ENCODE results near the gene GALNT3.

Gene GALNT3

GRCh38 chr2:165793779-165794535, at the start of gene GALNT3:
Gene GALNT3 (minus strand): TSS chr2:165794247. CDS start chr2:165770700, 23,547 bp downstream.
- DNase-seq (ENCODE audit: low read depth): no peak

- no peak for DNase-seq (ENCODE audit: low read depth)
These were observed 49.3 kb upstream of the GALNT3 start for GRCh38 chr2:165843351-165843750.

DNA sequence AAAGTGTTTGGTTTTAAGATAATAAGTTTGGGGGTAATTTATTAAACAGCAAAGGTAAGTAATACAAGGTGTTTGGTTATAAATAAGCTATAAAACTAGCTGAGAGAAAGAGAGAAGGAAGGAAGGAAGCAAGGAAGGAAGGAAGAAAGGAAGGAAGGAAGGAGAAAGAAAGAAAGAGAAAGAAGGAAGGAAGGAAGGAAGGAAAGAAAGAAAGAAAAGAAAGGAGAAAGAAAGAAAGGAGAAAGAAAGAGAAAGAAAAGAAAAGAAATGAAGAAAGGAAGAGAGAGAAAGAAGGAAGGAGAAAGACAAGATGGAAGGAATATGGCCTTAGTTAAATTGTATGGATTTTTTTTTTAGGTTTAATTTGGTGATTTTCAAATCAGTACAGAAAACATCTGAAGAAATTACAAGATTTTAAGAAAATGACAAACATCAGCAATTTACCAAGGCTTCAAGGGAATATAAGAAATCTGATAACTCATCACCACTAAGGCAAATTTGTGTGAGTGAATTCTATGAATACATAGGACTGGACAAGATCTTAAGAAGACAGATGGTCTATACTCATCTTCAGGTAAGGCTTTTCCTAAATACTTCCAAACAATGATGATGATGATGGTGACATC, 46.4 kb upstream of the GALNT3 start:
- DNase-seq (ENCODE audit: low read depth): no peak

DNA sequence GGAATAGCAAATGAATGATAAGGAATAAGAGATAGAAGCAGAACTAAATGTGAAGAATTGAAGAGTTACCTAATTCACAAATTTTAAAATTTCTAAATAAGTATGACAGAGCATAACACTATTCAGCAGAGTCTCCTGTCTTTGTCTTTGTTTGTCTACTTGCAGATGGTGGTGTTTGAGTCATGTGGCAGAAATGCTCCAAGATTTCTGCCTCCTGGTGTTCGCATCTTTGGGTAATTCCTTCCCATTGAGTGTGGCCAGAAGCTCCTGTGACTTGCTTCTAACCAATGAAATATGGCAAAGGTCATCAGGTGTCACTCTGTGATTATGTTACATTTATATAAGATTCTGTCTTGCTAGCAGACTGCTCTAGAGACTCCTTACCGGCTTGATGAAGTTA, 45.6 kb upstream of the GALNT3 start:
- no peak for DNase-seq (ENCODE audit: low read depth)

GRCh38 chr2:165837122-165837521, 43.1 kb upstream of the GALNT3 start:
- DNase-seq (ENCODE audit: low read depth): no peak

- no peak for DNase-seq (ENCODE audit: low read depth)
These were observed 41.3 kb upstream of the GALNT3 start for GRCh38 chr2:165835363-165835762.

DNA sequence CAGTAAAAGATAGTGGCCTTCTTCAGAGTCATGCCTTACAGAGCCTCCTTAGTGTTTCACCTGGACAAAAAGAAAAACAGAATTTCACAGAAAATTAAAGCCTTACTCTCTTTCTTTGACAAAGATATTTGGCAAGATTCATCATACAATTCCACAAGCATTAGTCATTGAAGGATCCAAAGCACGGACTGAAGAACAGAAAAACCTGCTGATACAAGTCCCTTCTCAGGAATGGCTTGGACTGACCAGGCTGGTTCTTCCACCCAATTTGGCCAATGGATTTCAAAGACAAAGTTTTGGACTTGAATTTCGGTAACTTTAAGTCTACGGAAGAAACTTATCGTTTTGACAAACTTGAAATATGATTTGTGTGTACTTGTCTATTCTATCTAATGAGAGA, 39.1 kb upstream of the GALNT3 start:
- DNase-seq (ENCODE audit: low read depth): no peak

DNA sequence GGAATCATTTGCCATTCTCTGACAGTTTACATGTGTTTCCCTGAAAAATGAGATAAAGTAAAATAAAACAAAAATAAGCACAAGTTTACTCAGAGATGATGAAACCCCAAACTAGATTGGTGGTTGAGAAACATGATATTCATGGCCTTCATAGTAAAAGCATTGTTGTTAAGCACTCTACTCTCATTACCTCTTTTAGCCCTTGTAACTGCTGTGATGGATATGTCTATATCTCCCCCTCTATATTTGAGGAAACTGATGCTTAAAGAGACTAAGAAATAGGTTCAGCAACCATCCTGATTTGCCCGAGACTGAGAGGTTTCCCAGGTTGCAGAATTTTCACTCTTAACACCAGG, 33.9 kb upstream of the GALNT3 start:
- DNase-seq (ENCODE audit: low read depth): no peak

DNA sequence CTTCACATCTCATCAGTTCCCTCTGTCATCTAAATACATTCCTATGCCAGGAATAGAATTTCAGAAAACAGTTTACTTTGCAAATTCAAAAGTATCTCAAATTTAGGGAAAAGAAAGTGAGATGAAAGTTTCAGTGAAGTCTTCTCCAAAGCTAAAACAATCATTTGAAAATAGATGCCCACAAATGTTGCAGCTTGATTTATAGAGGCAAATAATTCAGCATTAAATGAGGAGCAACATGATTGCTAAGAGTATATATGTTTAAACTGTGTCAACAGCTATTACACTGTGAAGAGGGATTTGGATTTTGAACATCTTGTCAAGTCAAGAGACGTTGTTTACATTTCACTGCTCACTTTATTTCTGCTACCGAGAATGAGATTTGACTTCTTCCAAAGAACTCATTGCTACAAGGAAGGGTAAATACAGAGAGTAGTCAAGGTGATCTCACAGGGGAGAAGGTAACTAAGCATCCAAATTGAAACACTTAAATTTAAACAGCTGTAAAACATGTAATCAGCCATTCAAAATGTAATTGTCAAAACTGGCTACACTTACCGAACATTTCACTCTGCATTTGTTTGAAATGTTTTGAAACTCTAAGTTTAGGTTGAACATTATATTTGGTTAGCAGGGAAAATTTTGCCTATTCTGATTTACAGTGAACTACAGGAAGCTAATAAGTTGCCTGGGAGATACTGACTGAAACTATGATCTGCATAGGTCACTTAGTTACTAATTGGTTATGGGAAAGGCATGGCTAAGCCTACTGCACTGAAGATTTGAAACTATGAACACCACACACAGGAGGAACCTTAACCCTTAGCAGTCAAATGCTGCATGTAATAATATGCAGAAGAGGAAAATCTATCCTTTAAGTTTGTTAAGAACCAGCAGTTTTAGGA, 33.2 kb upstream of the GALNT3 start:
- no peak for DNase-seq (ENCODE audit: low read depth)

GRCh38 chr2:165825041-165825440, 31.0 kb upstream of the GALNT3 start:
- DNase-seq (ENCODE audit: low read depth): no peak

- DNase-seq (ENCODE audit: low read depth): no peak
These were observed 26.2 kb upstream of the GALNT3 start for GRCh38 chr2:165820296-165820695.

GRCh38 chr2:165818920-165819319, 24.9 kb upstream of the GALNT3 start:
- no peak for DNase-seq (ENCODE audit: low read depth)

DNA sequence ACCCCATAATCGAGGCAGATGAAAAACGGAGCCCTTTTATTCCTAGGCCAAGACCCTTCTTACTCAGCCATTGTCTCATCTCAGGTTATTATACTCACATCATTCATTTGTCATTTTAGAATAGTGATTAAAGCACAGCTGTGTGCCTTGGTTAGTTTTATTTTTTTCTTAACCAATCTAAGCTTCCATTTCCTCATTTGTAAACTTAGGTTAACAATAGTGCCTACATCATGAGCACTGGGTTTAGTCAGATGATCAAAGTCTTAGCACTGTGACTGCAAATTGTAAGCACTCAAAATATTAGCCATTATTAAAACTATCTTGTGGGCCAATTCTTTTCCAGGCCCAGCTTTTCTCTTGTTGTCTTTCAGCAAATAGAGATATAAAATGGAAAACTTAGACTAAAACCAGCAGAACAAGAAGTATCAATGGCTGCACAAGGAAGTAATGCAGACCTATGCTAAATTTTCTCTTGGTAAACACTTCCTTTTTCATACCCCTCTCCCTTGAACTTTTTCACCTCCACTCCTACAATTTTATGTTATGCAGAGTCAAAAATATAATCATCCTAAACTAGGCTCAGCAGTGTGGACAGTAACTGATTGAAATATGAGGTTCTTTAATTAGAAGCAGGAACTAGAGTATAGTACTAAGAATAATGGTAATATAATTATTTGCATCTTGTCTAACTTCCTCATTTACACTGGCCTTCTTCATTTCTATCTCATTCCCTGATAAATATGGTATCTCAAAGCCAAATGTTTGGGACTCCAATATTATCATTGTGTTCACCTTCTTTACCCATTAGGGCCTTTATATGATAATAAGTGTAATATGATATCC, 21.5 kb upstream of the GALNT3 start:
- no peak for DNase-seq (ENCODE audit: low read depth)

DNA sequence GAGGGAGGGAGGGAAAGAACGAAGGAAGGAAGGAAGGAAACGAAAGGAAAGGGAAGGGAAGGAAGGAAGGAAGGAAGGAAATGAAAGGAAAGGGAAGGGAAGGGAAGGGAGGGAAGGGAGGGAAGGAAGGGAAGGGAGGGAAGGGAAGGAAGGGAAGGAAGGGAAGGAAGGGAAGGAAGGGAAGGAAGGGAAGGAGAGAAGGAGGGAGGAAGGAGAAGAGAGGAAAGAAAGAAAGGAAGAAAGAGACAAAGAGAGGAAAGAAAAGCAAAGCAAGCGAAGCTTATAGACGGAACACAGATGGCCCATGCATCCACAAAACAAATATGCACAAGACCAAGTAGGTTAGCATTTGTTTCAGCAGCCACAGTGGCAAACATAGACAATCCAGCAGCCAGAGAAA, 20.4 kb upstream of the GALNT3 start:
- DNase-seq (ENCODE audit: low read depth): no peak

DNA sequence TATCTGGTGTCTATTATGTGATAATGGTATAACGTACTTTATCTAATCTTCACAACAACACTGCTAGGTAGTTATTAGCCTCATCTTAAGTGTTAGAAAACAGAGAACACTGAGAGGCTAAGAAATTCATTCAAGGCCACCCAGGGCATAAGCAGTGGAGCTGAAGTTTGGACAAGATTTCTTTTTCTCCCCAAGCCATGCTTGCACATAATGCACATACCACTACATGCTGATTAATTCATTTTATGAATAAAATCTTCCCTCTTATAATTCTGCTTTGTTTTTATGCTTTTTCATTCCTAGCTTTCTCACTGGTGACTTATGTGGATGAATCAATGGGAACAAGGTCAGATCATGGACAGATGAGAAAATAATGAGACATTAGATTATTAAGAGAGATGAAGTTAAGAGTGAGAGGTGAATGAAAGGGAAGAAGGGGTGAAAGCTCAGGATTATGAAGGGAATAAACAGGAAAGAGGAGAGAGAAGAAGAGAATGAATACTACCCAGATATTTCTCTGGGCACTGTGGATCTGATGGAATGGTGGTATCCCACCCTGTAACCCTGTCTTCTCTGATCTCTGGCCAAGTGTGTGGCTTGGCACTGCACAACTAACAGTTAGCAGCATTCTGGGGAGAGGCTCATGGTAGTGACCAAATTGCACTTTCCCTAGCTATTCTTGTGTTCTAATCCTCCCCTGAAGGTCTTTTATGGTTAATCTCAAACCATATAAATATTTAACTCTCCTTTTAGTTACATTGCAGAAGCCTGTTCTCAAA, 17.7 kb upstream of the GALNT3 start:
- DNase-seq (ENCODE audit: low read depth): no peak

- no peak for DNase-seq (ENCODE audit: low read depth)
These were observed 16.4 kb upstream of the GALNT3 start for GRCh38 chr2:165810418-165810817.

DNA sequence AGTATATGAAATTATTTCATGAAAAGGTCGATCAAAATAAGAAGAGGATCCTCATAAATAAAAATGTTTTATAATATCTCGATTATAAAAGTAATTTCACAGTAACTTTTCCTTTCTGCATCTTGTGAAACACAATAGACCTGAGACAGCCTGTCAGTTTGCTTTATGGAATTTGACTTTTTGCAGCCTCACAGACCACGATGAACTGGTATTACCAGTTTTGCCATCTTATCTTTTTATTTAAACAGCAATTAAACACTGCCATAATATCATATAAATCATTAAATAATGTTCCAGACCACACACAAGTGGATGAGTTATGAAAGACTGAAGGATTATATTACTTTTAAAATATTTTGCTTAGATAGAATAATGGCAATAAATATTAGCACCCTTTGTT, 10.7 kb upstream of the GALNT3 start:
- no peak for DNase-seq (ENCODE audit: low read depth)

- DNase-seq (ENCODE audit: low read depth): no peak
These were observed 9.2 kb upstream of the GALNT3 start for GRCh38 chr2:165803123-165803760.

DNA sequence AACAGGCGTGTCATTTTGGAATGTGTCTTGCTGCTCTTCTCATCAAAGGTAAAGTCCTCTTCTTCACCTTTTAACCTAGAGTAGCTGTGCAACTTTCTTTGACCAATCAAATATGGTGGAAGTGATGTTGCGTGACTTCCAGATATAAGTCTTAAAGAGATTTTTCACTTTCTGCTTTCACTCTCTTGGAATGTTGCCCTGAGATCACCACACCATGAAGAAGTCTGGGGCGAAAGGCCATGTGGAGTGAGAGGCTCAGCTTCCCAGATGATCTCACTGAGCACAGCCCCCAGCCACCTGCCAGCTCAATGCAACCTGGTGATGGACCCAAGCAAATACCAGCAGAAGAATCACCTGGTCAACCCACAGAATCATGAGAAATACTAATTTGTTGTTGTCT, 7.1 kb upstream of the GALNT3 start:
- DNase-seq (ENCODE audit: low read depth): no peak

DNA sequence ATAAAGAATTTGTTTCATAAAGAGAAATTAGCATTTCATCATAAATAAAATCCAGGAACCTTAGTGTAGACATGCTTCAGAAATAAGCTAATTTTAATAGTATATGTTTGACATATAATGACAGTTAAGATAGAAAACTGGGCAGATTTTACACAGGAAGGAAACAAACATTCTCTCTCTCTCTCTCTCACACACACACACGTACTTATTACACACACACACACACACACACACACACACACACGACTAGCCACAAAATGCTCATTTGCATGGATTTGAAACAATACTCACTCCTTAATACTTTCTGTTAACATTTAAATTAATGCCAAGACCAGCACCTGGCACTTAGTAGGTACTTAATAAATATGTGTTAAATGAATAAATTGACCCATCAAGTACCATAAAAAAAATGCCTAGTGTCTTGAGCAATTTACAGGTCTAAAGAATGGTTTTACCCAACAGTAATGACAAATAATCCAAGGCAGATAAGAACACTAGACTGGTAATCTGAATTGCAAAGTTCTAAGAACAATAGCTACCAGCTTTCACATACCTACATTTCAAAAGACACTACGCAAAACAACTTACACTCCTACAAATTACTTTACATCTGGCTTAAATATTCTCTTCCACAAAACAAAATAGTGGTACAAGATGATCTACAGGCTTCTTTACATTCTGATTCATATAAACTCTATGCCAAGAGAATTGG, 2.9 kb upstream of the GALNT3 start:
- DNase-seq (ENCODE audit: low read depth): no peak

Measured in stimulated activated CD8-positive, alpha-beta memory T cell treated with anti-CD3 and anti-CD28 coated beads, Interleukin-4, amount 100 ng/mL, for 24 hours (primary cell).